Activated T-cell treated with anti-CD3 and anti-CD28 coated beads, Interleukin-2, amount 50 U/mL, for 48 hours (primary cell): Measurements from ENCODE around the gene HLA-DQB2.
A peak's percentile ranks its signal among the peaks of the same experiment; 100 is the strongest.
"Not testable (repeated sequence)": the region's sequence is repeated elsewhere in the genome, so short reads cannot be mapped to it uniquely, and the experiment has no call there.

Experiments
- DNase-seq, 2 experiments: peaks; one replicate each; pipeline ENCODE4 v3.0.0-alpha.2; 2020

Gene HLA-DQB2

DNA sequence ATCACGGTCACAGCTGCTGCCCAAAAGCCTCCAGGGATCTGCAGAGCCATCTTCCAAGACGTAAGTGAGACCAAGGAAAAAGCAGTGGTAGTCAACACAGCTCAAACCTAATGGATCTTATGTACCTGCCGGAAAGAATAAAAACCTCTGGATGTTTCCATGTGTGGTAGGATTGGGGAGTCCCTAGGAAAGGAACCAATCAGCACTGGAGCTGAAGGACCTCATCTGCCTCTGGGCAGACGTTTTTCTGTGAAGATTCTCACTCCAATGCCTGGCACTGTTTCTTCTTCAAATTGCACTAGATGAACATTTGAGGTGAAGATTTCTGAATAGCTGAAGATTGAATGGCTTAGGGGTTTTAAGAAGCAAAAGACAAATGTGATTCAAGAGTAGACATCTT, at the start of gene HLA-DQB2:
HLA-DQB2 (minus strand) TSS at position 112 of the 400 bp plus-strand sequence; CDS start at position 50, 62 bp downstream.
- DNase-seq = no peak

DNA sequence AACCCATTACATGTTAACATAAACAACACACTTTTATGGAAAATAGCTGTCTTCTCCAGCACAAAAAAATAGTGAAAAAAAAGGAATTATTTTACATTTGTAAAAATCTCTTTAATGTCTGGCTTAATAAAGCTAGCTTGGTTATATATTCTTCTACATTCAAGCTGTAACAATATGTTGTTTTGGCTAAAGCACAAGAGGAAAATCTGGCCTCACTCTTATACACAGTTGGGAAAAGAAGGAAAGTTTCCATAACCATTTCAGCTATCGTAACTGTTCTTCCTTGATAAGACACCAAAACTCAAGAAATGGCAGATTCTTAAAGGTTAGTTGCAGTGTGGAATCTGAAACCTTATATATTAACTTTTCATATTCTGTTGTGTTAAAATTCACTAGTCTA, 45.8 kb upstream of the HLA-DQB2 start:
- no peak for DNase-seq

DNA sequence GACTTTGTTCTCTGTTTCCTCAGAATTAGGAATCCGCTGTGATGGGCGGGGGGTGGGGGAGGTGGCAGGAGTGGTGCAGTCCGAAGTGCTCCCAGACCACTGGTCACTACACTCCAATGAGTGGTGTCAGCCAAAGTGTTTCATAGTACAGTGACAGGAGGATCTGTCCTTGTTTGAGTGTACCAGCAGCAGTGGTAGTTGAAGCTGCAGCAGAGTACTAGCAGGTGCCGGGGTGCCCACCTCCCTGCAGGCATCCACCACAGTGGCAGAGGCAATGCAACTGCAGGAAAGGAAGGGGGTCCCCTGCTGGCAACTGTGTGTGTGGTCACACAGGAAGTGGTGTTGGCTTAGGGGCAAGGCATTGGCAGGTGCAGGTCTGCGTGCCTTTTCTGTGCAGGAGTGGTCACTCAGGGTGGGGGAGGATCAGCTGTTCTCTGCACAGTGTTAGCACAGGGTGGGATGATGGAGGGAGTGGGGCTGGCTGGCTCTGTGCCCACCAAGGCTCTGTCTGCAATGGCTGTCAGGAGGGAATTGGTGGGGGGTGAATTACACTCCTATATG, 43.8 kb upstream of the HLA-DQB2 start:
- DNase-seq = no peak

DNA sequence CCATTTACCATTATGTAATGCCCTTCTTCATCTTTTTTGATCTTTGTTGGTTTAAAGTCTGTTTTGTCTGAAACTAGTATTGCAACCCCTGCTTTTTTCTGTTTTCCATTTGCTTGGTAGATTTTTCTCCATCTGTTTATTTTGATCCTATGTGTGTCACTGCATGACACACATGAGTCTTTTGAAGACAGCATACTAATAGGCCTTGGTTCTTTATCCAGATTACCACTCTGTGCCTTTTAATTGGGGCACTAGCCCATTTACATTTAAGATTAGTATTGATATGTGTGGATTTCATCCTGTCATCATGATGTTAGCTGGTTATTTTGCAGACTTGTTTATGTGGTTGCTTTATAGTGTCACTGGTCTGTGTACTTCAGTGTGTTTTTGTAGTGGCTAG, 42.1 kb upstream of the HLA-DQB2 start:
- DNase-seq = not testable (repeated sequence)

DNA sequence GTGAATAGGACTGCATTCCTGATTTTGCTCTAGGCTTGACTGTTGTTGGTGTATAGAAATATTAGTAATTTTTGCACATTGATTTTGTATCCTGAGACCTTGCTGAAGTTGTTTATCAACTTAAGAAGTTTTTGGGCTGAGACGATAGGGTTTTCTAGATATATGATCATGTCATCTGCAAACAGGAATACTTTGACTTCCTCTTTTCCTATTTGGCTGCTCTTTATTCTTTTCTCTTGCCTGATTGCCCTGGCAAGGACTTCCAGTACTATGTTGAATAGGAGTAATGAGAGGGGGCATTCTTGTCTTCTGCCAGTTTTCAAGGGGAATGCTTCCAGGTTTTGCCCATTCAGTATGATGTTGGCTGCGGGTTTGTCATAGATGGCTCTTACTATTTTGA, 40.1 kb upstream of the HLA-DQB2 start:
- DNase-seq = no peak

DNA sequence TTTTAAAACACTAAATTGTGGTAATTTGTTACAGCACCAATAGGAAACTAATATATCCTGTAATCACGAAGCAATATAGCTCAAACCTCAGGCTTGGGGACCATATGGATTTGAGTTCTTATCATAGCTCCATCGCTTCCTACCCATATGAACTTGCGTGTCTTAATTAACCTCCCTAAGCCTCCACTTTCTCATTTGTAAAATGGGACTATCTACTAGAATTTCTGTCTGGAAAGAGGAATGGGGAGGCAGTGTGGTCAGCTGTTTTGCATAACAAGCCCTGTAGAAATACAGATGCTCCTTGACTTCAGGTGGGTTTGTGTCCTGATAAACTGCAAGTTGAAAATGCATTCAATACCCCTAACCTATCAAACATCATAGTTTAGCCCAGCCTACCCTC, 36.4 kb upstream of the HLA-DQB2 start:
- no peak for DNase-seq

DNA sequence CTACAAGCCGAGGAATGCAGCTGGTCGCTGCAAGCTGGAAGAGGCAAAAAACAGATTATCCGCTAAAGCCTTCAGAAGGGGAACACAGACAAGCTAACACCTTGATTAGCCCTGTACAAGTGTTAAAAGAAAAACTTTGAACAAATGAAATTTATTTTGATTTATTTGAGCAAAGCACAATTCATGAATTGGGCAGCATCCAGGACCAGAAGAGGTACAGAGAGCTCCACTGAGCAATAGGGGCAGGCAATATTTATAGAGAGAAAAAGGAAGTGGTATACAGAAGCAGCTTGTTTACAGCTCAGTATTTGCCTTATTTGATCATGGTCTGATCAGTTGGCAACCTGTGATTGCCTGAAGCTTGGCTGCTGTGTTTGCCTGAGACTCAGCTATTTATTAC, 35.8 kb upstream of the HLA-DQB2 start:
- no peak for DNase-seq

DNA sequence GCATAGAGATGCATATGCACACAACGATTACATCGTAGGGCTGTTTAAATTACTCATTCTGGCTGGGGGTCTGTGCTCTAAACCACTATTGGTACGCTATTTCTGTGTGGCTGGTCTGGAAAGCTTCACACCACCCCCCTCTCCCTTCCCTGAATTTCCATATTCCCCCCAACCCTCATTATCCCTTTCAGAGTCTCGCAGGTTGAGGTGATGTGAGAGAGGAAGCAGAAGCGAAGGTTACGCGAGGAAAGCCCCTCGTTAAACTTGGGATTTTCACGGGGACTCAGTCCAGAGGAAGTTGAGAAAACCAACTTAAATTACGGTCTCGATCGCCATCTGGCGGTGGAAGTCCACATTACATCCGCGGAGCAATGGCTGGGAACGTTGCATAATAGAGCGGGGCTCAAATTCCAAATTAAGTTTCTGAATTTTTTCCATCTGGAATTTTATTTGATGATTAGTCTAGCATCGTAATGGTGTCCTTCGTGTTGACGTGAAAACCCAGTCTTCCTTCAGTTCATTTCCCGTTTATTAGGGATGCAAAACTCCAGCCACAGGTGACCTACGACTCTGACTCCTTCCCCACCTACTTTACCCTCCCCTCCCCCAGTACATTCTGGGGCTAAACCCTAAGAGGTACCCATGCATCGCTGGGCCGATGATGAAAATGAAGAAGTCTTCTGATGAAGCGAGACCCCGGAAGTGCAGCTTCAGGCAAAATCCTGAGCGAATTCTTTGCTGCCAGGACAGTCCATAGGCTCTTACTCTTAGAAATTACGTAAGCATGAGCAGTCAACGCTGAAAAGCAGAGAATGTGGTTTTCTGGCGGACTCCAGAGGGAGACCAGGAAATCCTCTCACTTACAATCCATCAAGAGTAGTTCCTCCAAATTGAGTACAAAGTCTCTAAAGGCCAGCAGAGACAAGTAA, 33.8 kb upstream of the HLA-DQB2 start:
- peak; percentile 84 to 86 for DNase-seq

DNA sequence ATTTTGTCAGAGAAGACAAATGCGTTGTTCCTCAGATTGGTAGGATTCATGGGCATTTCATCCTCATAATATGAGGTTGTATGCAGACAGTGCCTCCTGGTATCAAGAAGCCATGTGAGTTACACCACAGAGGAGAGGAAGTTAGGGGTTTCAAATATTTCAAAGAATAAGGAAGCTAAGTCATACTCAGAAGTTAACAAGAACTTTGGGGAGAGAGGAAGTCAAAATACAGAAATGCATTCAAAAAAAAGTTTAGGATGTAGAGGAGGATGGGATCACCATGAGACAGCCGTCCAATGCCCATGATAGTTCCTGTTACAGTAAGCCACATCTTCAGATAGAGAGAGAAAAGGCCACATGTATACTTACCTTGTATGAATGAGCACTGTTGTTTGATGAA, 31.2 kb upstream of the HLA-DQB2 start:
- DNase-seq = no peak

DNA sequence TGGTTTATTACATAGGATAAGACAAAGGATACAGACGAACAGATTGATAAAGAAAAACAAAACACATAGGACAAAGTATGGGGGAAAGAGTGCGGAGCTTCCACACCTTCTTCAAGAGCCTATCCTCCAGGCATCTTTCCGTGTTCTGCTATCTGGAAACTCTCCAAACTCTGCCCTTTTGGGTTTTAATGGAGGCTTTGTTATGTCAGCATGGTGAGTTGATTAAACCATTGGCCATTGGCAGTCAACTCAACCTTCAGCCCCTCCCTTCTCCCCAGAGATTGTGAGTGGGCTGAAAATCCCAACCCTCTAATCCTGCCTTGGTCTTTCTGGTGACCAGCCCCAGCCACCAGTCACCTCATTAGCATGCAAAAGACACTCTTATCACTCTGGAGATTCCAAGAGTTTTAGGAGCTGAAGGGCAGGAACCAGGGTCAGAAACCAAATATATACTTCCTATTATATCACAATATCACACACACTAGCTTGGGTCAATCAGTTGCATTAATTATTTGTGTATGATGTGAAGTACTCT, 29.6 kb upstream of the HLA-DQB2 start:
- DNase-seq = no peak

DNA sequence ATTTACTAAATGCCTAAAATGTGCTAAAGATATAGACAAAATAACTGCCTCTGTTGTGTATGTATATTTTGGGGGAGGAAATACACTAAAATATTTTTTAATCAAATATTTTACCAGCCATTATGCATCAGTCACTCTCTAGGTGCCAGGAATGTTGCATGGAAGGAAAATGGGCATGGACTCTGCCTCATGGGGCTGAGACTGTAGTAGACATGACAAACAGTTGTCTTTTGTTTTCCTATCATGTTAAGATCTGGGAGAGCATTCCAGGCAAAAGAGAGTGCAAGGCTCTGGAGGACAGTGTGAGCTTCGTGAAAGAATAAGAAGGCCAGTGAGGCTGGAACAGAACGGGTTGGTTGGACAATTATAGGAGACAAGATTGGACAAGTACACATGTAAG, 27.0 kb upstream of the HLA-DQB2 start:
- DNase-seq = no peak

DNA sequence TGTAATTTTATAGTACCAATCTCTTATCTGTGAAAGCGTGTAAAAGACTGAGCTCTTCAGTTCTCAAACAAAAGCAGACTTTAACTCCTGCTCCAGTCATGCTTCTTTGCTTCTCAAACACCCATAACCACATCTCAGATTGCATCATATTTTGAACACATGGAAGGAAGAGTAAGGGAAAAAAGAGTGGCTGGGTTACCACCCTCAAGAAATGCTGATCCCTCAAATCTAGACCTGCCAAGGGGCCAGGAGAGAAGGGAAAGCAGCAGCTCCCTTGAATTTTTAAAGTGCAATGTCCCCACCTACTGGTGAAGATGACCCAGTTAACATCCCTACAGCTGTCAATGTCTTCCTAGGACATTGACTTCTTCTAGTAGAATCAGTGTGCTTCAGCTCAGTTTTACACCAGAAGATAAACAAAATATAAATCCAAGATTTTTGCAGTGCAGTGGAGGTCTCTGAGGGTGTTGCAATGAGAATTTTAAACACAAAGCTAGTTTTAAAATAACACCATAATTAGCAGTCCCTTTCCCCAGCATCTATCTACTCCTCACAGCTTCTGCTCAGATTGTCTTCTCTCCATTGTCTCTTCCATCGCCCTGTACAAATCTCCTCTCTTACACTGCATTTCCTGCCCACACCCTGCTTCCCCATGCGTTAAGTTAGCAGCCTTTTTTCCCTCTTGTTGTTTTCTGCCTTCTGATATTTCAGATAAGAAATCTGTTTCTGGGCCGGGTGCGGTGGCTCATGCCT, 22.6 kb upstream of the HLA-DQB2 start:
- peak in 1 of 2 experiments; percentile 24 for DNase-seq

DNA sequence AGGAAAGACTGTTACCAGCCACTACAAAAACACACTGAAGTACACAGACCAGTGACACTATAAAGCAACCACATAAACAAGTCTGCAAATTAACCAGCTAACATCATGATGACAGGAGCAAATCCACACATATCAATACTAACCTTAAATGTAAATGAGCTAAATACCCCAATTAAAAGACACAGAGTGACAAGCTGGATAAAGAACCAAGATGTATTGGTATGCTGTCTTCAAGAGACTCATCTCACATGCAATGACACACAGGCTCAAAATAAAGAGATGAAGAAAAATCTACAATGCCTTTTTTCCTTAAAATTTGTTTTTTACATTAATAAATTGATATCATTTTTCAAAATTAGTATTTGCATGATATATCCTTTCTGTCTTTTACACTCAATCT, 19.6 kb upstream of the HLA-DQB2 start:
- DNase-seq = not testable (repeated sequence)

DNA sequence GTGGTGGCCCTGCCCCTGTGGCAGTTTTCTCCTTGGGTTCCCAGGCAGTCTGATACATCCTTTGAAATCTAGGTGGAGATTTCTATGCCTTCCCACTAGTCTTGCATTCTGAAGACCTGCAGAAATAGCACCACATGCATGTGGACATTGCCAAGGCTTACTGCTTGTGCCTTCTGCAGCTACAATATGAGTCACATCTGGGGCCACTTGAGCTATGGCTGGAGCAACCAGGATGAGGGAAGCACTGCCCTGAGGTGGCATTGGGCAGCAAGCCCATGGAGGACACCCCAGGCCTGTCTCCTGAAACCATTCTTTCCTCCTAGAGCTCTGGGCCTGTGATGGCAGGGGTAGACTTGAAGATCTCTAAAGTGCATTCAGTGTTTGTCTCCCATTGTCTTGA, 15.7 kb upstream of the HLA-DQB2 start:
- no peak for DNase-seq

DNA sequence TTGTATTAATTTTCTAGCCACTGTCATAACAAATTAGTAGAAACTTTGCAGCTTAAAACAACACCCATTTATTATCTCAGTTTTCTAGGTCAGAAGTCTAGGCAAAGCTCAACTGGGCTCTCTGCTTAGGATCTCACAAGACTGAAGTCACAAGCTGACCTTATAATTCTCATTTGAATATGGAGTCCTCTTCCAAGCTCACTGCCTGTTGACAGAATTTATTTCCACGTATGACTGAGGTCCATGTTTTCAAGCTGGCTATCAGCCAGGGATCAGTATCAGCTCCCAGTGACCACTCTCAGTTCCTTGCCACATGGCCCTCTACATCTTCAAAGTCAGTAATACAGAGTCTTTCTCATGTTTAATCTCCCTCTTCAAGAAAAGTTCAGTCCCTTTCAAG, 11.7 kb upstream of the HLA-DQB2 start:
- no peak for DNase-seq

DNA sequence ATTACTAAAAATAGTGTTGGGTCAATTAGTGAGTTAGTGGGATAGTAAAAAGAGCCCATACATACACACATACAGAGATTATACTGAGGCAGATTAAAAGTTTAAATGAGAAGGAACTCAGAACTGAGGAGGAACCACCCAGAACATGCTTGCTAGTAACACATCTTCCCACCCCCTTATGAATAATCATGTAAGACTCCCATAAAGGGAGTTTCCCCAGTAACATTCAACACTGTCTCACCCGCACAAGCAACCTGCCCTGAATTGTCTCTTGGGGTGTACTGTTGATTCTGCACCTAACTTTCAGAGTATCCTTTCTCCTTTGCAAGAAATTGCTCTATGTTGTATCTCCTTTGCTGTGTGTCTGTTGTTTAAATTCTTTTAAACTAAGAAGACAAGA, 11.1 kb upstream of the HLA-DQB2 start:
- DNase-seq = no peak

DNA sequence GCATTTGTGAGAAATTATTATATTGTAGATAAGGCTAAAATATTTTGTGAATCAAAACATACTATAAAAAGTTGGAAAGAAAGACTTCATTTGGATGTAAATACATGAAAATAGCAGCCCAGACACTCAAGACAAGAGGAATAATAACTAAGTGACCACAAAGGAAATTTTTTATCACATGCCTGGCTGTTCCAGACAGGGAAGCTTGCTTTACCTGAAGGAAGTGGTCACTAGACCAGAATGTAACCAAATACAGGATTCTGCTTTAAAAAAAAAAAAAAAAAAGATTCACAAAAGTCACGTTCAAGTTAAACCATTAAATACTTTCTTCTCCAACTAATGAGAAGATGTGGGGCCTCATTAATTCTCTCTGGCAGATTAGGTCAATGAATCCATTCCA, 9.3 kb upstream of the HLA-DQB2 start:
- no peak for DNase-seq

DNA sequence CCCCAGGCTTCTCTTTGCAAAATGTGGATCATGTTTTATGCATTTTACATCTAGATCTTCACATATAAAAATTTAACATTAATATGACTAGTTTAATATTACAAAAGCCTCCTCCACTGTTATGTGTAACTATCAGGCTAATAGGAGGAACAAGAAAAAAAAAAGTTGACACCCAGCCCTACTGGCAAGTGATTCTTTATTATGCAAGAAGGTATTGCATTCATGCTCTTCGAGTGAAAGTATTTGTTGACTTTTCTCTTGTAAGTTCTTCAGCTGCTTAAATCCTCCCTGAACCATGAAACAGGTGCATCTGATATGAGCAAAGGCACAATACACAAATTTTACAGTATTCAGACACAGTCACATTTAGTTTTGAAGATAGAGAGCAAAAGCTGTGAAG, 716 bp upstream of the HLA-DQB2 start:
- DNase-seq = no peak

DNA sequence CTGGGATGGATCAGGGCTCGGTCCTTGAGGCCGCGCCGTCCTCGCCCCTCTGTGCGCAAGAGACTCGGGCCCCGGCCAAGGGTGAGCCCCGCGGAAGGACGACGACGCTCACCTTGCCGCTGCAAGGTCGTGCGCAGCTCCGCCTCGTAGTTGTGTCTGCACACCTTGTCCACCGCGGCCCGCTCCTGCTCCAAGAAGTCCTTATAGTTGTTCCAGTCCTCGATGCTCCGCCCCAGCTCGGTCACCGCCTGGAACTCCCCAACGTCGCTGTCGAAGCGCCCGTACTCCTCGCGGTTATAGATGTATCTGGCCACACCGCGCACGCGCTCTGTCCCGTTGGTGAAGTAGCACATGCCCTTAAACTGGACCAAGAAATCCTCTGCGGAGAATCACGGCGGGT, 1.8 kb downstream of the HLA-DQB2 start:
- DNase-seq = no peak

DNA sequence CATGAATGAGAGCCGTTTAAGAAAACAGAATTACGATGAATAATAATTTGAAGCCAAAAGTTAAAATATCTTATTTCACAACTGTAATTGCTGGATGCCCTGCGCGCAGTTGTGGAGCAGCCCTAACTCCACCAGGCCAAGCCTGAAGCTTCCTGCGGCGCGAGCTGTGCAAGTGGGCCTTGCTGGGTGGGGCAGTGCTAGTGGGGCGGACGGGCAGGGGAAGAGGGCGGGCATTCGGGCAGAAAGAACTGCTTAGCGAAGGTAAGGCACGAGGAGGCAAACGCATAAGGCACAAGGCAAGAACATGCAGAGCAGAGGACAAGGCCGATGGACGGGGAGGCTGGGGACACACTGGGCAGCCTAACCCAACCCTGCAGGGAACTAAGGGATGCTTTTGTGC, 2.3 kb downstream of the HLA-DQB2 start:
- no peak for DNase-seq

DNA sequence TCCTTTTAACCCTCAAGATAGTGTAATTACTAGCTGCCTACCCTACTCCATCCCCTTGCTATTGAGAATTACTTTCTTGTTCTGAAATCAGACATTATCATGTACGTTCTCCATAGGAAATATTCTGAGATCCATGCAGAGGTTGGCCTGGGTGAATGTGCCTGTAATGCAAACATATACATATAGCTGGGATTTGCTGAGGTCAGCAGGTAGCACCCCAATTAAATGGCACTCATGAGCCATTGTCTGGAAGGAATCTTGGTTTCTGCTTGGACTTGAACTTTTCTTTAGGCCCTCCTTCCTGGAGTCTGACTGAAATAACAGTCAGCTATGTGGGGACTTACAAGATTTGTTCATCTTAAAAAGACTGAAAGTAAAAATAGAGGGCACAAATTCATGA, 3.7 kb downstream of the HLA-DQB2 start:
- no peak for DNase-seq

DNA sequence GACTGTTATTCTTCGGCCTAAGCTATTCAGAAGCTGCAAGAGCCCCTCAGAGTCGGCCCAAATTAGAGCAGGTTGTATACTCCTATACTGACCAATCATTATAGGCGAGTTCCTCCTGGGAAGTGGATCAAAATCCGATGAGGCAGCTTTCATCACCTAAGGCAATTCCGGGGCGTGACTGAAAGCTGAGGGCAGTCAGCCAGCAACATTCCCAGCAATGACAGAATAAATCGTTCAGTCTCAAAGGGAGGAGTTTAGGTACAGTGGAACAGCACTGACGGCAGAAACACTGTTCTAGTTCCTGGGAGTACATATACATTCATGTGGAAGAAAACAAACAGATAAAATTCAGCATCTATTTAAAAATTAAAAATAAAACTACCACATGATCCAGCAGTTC, 10.8 kb downstream of the HLA-DQB2 start:
- DNase-seq = no peak

DNA sequence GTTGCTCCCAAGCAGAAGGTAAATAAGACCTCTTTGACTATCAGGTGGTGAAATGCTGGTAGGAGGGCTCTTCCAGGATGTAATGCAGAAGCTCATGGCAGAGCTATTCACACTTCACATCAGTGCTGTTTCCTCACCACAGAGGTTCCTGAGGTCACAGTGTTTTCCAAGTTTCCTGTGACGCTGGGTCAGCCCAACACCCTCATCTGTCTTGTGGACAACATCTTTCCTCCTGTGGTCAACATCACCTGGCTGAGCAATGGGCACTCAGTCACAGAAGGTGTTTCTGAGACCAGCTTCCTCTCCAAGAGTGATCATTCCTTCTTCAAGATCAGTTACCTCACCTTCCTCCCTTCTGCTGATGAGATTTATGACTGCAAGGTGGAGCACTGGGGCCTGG, 17.7 kb downstream of the HLA-DQB2 start:
- DNase-seq = not testable (repeated sequence)

DNA sequence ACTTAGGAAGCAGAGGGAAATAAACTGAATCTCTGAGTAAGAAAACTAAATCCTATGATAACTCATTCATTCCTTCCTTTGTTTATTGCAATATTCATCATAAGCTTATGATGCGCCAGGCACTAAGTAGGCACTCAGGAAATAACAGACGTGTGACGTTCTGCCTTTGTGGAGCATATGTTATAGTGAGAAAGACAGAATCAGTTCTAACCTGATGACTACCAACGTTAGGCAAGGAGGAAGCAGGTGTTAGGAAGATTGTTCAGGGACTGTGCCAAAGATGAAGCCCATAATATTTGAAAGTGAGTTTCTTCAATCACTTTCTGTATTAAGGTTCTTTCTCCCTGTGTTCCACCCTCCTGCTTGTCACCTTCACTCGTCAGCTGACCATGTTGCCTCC, 18.6 kb downstream of the HLA-DQB2 start:
- DNase-seq = no peak
